Endothelial cell of umbilical vein (primary cell): ENCODE results near the gene MRPL21.

Experiments
- CTCF ChIP-seq, 2 donors: IDR thresholded peaks; 1 replicate in 1 of 2; 2 replicates in 1 of 2; pipeline ENCODE4 v1.5.1; 2011; ENCODE audit warnings: low read length in 2 of 2, mild to moderate bottlenecking in 2 of 2, moderate library complexity in 2 of 2, control low read depth in 1 of 2, inconsistent platforms in 1 of 2, low read depth in 1 of 2; ENCODE audit not compliant: insufficient read depth in 1 of 2; ENCODE audit errors: extremely low read depth in 1 of 2
- EZH2 ChIP-seq: IDR thresholded peaks from 2 replicates; pipeline ENCODE4 v1.6.1; 2012; ENCODE audit warnings: borderline replicate concordance, low read depth, mild to moderate bottlenecking, moderate library complexity, low read length, inconsistent platforms; ENCODE audit not compliant: severe bottlenecking
- FOS ChIP-seq: IDR thresholded peaks from 2 replicates; pipeline ENCODE4 v1.6.1; 2011; ENCODE audit warnings: mild to moderate bottlenecking, low read length, moderate library complexity, borderline replicate concordance; ENCODE audit not compliant: insufficient read depth
- JUN ChIP-seq: IDR thresholded peaks from 2 replicates; pipeline ENCODE4 v1.6.1; 2011; ENCODE audit warnings: borderline replicate concordance, low read depth; ENCODE audit not compliant: insufficient read length, insufficient read depth
- MAX ChIP-seq: IDR thresholded peaks from 2 replicates; pipeline ENCODE4 v1.6.1; 2011; ENCODE audit not compliant: insufficient read depth, insufficient read length
- MYC ChIP-seq: IDR thresholded peaks from one replicate; pipeline ENCODE4 v1.6.1; 2011; ENCODE audit warnings: mild to moderate bottlenecking, low read depth, low read length
- POLR2A ChIP-seq: IDR thresholded peaks from 2 replicates; pipeline ENCODE4 v1.6.1; 2012; ENCODE audit warnings: low read depth, mild to moderate bottlenecking, control low read depth, low read length
- POLR2AphosphoS5 ChIP-seq: IDR thresholded peaks from 2 replicates; pipeline ENCODE4 v1.6.1; 2012; ENCODE audit warnings: low read depth, mild to moderate bottlenecking, control low read depth, low read length, moderate library complexity; ENCODE audit not compliant: insufficient read depth

GRCh38 chr11:68847395-68847794 lies 56.2 kb downstream of the MRPL21 start:
- TF ChIP-seq EZH2 (no peak), POLR2A (no peak), CTCF (IDR thresholded peaks at IDR 0.05; ENCODE audit: extremely low read depth in 1 of 2, insufficient read depth in 1 of 2, low read depth in 1 of 2, low read length in 2 of 2) (no peak), MAX (no peak), POLR2AphosphoS5 (no peak), FOS (no peak), JUN (no peak), MYC (no peak)
